OCI-LY1 (cell line): ENCODE measurements around the gene CHMP5.

Experiments used
- H2AFZ ChIP-seq: fragments of 200-600 bp; sonication (generic), shearing (Covaris generic); 2 replicates; pipeline ENCODE4 v1.6.0; 2014; ENCODE audit warnings: antibody characterized with exemption, mild to moderate bottlenecking, low read length
- H3F3A ChIP-seq: fragments of 200-600 bp; sonication (generic), shearing (Covaris generic); 2 replicates; pipeline ENCODE4 v1.6.0; 2014; ENCODE audit warnings: mild to moderate bottlenecking, antibody characterized with exemption, low read length, moderate library complexity; ENCODE audit not compliant: insufficient read depth
- H3K27ac ChIP-seq: fragments of 200-600 bp; sonication (generic); 2 replicates; pipeline ENCODE4 v1.5.1; 2014; ENCODE audit warnings: low read length, mixed run types, mild to moderate bottlenecking, low read depth; ENCODE audit not compliant: poor library complexity, severe bottlenecking
- H3K27me3 ChIP-seq: fragments of 200-600 bp; sonication (generic); 2 replicates; pipeline ENCODE4 v1.6.0; 2014; ENCODE audit warnings: antibody characterized with exemption, mild to moderate bottlenecking, low read length, moderate library complexity; ENCODE audit not compliant: insufficient read depth
- H3K36me3 ChIP-seq: fragments of 200-600 bp; sonication (generic); 2 replicates; pipeline ENCODE4 v1.6.1; 2014; ENCODE audit warnings: mild to moderate bottlenecking, antibody characterized with exemption, low read length, moderate library complexity, mixed read lengths; ENCODE audit not compliant: insufficient read depth
- H3K4me1 ChIP-seq: fragments of 200-600 bp; sonication (generic); 2 replicates; pipeline ENCODE4 v1.5.1; 2014; ENCODE audit warnings: mild to moderate bottlenecking, low read length, moderate library complexity; ENCODE audit not compliant: insufficient read depth, severe bottlenecking
- H3K4me2 ChIP-seq: fragments of 200-600 bp; sonication (generic), shearing (Covaris generic); 2 replicates; pipeline ENCODE4 v1.6.1; 2014; ENCODE audit warnings: low read length
- H3K4me3 ChIP-seq: fragments of 200-600 bp; sonication (generic); 2 replicates; pipeline ENCODE4 v1.5.1; 2014; ENCODE audit warnings: low read length, low read depth, mild to moderate bottlenecking, mixed read lengths; ENCODE audit not compliant: poor library complexity, severe bottlenecking
- H3K79me2 ChIP-seq: fragments of 200-600 bp; shearing (Covaris generic); 2 replicates; pipeline ENCODE4 v1.6.1; 2016; ENCODE audit warnings: mixed run types, low read length, mixed read lengths; ENCODE audit not compliant: insufficient read depth
- H3K9ac ChIP-seq: fragments of 200-600 bp; sonication (generic), shearing (Covaris generic); 2 replicates; pipeline ENCODE4 v1.6.1; 2014; ENCODE audit warnings: mild to moderate bottlenecking, low read length, mixed read lengths
- H3K9me2 ChIP-seq: fragments of 200-600 bp; sonication (generic), shearing (Covaris generic); 2 replicates; pipeline ENCODE4 v1.6.1; 2014; ENCODE audit warnings: low read depth, mild to moderate bottlenecking, low read length, mixed read lengths
- H3K9me3 ChIP-seq: fragments of 200-600 bp; shearing (Covaris generic); 2 replicates; pipeline ENCODE4 v1.6.1; 2014; ENCODE audit warnings: low read length, mixed read lengths
- H4K20me1 ChIP-seq: fragments of 200-600 bp; sonication (generic), shearing (Covaris generic); 2 replicates; pipeline ENCODE4 v1.6.0; 2016; ENCODE audit warnings: mild to moderate bottlenecking, low read length; ENCODE audit not compliant: insufficient read depth
- EZH2 ChIP-seq: fragments of 200-600 bp; sonication (generic), shearing (Covaris generic); IDR thresholded peaks from 2 replicates; pipeline ENCODE4 v1.8.0; 2017; ENCODE audit warnings: borderline replicate concordance, mixed run types, mild to moderate bottlenecking, antibody characterized with exemption, low read length, moderate library complexity, mixed read lengths
- TF ChIP-seq, protein P1 (sequence below): fragments of 200-600 bp; sonication (generic), shearing (Covaris generic); IDR thresholded peaks from 2 replicates; pipeline ENCODE4 v1.5.1; 2017; ENCODE audit warnings: mild to moderate bottlenecking, antibody characterized with exemption, low read length, moderate library complexity, mixed read lengths

CHMP5 gene

DNA sequence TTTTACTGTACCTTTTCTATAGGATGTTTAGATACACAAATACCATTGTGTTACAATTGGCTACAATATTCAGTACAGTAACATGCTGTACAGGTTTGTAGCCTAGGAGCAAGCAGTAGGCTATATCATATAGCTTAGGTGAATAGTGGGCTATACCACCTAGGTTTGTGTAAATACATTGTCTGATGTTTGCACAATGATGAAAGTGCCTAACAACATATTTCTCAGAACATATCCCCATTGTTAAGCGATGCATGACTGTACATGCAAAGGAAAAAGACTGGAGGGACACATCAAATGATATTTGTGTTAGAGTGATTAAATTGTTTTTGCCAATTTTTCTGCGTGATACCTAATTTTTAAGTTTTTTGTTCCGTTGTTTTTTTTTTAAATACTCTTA, 5.3 kb downstream of the CHMP5 start:
- H3K4me1 ChIP-seq: peaks cover 8% of the 10 kb centered on the region
- no peak overlapping the region for H3K27ac ChIP-seq
- no peaks in the 10 kb centered on the region for H3K27me3 ChIP-seq
- no peaks in the 10 kb centered on the region for H3K79me2 ChIP-seq
- no peak for TF ChIP-seq EZH2
- TF ChIP-seq, protein P1, sequence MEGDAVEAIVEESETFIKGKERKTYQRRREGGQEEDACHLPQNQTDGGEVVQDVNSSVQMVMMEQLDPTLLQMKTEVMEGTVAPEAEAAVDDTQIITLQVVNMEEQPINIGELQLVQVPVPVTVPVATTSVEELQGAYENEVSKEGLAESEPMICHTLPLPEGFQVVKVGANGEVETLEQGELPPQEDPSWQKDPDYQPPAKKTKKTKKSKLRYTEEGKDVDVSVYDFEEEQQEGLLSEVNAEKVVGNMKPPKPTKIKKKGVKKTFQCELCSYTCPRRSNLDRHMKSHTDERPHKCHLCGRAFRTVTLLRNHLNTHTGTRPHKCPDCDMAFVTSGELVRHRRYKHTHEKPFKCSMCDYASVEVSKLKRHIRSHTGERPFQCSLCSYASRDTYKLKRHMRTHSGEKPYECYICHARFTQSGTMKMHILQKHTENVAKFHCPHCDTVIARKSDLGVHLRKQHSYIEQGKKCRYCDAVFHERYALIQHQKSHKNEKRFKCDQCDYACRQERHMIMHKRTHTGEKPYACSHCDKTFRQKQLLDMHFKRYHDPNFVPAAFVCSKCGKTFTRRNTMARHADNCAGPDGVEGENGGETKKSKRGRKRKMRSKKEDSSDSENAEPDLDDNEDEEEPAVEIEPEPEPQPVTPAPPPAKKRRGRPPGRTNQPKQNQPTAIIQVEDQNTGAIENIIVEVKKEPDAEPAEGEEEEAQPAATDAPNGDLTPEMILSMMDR: no peak
- no peak overlapping the region for H3K4me3 ChIP-seq
- no peaks in the 10 kb centered on the region for H4K20me1 ChIP-seq
- no peaks in the 10 kb centered on the region for H3F3A ChIP-seq
- H3K9me2 ChIP-seq: no peaks in the 10 kb centered on the region
- no peak overlapping the region for H2AFZ ChIP-seq
- peaks cover 66% of the 10 kb centered on the region for H3K36me3 ChIP-seq
- H3K9ac ChIP-seq: no peak overlapping the region
- no peak overlapping the region for H3K4me2 ChIP-seq
- H3K9me3 ChIP-seq: no peaks in the 10 kb centered on the region

DNA sequence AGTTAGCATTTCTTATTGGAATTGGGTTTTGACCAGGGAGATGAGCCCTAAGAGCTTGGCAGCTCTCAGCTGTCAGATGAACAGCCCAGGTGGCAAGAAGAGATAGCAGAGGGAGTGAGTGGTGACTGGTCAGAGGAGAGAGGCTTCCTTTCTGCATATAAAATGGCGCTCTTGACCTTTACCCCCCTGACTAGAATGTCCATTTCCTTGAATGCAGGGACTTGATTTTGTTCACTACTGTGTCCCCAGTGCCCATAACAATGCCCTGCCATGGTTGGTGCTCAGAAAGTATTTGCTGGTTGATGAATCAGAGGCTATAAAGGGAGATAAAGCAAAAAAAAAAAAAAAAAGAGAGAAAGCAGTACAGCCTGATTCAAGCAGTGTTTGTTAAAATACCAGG, 7.2 kb downstream of the CHMP5 start:
- H2AFZ ChIP-seq: no peak overlapping the region
- H3K4me3 ChIP-seq: no peak overlapping the region
- H3K4me2 ChIP-seq: no peak overlapping the region
- TF ChIP-seq, protein P1: no peak
- H3K9me2 ChIP-seq: no peaks in the 10 kb centered on the region
- peaks cover 76% of the 10 kb centered on the region for H3K36me3 ChIP-seq
- H4K20me1 ChIP-seq: no peaks in the 10 kb centered on the region
- no peaks in the 10 kb centered on the region for H3K27me3 ChIP-seq
- H3K9ac ChIP-seq: no peak overlapping the region
- no peaks in the 10 kb centered on the region for H3K4me1 ChIP-seq
- H3K79me2 ChIP-seq: no peaks in the 10 kb centered on the region
- H3F3A ChIP-seq: no peaks in the 10 kb centered on the region
- H3K27ac ChIP-seq: no peak overlapping the region
- no peaks in the 10 kb centered on the region for H3K9me3 ChIP-seq

DNA sequence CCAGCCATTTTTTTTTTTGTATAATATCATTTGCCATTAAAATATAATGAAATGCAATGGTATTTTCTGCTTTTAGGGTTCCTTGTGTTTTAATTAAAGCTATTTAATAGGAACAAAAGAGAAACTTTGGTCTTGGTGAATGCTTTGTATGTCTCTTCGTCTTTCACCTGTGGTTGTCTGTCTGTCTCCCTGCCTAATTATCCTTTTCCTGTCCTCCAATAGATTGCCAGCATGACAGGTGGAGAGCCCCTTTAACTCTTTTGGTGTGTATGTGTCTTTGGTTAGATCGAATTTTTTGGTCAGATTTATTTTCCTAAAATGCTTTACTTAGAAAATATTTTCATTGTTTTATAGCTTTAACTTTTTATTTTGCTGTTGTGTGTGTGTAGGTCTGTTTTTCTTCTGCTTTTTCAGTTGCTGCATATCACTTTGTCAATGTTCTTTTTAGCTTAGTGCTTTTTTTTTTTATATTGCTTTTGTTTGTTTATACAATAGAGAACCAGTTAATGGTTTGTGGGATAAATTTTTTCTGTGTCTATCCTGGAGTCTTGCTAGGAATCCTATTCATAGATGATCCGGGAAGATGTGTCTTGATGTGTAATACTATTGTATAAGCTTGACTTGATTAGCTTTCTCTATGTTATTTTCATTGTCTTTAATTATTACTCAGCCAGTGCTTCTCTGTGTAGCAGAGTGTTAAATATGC, 8.6 kb downstream of the CHMP5 start:
- Histone ChIP-seq H3K4me2 (no peak overlapping the region), H2AFZ (no peak overlapping the region), H3K4me1 (no peaks in the 10 kb centered on the region), H3K27me3 (no peaks in the 10 kb centered on the region), H3K36me3 (peaks cover 77% of the 10 kb centered on the region), H3K9me3 (no peaks in the 10 kb centered on the region), H3K9me2 (no peaks in the 10 kb centered on the region), H3F3A (no peaks in the 10 kb centered on the region), H4K20me1 (no peaks in the 10 kb centered on the region), H3K27ac (no peak overlapping the region), H3K79me2 (no peaks in the 10 kb centered on the region), H3K4me3 (no peak overlapping the region), H3K9ac (no peak overlapping the region)
- TF ChIP-seq EZH2: no peak
- TF ChIP-seq, protein P1: no peak
